ENCODE results near the gene ABCG8.
"Not testable (repeated sequence)": the region's sequence is repeated elsewhere in the genome, so short reads cannot be mapped to it uniquely, and the experiment has no call there.

ABCG8 gene

DNA sequence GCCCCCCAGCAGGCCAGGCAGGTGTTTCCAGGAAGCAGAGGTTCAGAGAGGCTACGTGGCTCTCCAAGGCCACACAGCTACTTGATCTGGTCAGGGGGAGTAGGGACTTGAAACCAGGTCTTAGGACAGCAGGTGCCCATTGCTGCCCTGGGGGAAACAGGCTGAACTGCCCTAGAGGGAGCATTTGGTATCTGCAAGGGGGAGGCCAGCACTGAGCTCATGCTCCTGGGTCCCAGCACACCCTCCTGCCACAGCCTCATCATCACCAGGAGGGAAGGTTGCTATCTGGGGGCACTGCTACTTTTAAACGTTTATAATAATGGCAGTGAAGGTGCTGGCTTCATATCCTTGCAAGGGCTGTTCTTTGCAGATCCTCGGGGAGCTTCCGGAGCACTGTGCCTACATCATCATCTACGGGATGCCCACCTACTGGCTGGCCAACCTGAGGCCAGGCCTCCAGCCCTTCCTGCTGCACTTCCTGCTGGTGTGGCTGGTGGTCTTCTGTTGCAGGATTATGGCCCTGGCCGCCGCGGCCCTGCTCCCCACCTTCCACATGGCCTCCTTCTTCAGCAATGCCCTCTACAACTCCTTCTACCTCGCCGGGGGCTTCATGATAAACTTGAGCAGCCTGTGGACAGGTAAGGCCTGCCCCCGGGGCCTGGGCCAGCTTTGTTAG, 36.1 kb downstream of the ABCG8 start:
- no peak for DNase-seq (ENCODE audit: low spot score)

DNA sequence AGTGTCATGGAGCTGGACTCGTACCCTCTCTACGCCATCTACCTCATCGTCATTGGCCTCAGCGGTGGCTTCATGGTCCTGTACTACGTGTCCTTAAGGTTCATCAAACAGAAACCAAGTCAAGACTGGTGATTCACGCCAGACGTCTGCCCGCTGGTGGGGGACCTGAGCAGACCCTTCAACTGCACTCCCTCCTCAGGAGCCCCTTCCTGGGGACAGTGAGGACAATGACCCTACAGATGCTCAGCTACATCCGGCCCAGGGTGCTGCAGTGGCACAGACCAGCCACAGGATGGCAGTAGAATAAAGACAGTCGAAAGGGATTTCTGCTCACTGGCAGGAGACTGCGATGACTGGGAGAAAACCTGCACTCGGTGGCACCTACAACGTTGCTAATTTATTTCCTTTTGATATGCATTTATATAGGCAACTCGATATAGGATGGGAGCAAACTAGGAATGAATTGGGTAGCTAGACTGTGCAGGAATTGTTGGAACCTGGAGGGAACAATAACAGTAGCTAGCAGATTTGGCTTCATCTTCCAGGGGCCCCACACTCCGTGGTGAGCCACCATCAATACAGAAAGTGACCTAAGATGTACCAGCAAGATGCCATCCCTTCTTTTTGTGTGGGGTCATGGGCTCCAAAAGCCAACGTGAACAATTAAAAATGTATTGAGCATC, 39.2 kb downstream of the ABCG8 start:
- DNase-seq (ENCODE audit: low spot score), result peak; percentile 80

GRCh38 chr2:43879261-43879660, 40.5 kb downstream of the ABCG8 start:
- DNase-seq (ENCODE audit: low spot score), result no peak

DNA sequence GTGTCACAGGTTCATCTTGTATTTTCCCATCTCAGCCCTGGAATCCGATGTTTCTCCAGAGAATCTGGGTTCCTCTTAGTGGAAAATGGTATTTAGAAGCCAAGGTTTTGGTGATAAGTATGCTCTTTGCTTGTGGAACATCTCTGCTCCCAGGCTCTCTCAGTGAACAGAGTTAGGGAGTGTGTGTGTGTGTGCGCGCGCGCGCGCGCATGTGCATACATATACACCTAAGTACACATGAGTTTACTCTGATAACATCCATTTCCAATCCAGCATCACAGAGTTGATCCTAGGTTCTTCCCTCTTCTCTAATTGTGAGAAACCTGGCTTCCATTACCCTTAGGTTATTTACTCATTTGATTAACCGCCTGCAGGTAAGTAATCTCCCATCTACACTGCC, 41.7 kb downstream of the ABCG8 start:
- DNase-seq (ENCODE audit: low spot score), result no peak

DNA sequence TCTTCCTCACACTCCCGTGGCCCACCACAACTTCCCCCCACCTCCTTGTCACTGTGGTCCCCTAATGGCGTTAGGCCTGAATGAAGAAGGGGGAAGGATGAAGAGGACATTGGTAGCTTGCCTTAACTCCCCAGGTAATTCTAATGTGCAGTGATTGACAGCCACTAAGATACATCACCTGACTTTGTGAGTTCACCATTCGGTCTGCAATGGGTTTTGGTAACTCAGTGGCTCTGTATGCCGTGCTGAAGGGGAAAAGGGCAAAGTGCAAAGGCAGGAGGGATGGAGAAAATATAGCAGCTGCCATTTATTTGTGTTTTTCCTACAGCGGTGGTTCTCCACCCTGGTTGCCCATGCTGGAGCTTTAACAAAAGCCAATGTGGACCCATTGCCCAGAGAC, 42.2 kb downstream of the ABCG8 start:
- no peak for DNase-seq (ENCODE audit: low spot score)

- no peak for DNase-seq (ENCODE audit: low spot score)
These were observed 43.5 kb downstream of the ABCG8 start for GRCh38 chr2:43882312-43882711.

DNA sequence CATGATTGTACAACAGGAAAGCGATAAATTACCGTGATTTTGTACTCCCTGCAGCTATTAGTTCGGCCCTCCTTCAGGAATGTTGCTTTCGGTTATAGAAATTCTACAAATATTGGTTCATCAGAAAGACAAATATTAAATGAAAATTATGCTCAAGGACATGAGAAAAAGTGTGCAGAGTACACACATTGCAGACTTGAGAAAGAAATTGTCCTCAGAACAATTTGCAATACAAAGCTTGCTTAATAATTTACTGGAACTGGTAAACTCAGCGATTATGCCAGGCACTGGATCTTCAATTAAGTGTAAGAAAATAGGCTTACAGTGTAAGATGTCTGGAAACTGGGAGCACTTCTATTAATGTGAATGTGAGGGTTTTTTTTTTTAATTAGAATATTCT, 45.9 kb downstream of the ABCG8 start:
- DNase-seq (ENCODE audit: low spot score), result no peak

- DNase-seq (ENCODE audit: low spot score), result no peak
These were observed 46.4 kb downstream of the ABCG8 start for GRCh38 chr2:43885132-43885632.

DNA sequence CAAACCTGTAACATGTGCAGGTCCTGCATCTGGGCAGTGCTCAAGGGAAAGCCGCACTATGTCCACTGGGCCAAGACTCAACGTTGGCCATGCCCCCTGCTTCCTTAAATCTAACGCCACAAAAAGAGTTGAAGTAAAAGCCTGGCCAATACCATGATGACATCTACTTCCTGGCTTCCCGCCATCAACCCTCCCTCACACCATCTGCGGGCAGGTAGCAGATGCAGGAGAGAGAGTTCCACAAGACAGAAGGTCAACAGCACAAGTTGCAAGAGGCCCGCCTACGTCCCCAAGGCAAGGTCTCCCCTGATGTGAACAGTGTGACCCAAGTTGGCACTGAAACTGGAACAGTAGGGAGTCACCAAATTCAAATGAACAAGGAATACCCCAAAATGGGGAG, 48.4 kb downstream of the ABCG8 start:
- DNase-seq (ENCODE audit: low spot score), result no peak

DNA sequence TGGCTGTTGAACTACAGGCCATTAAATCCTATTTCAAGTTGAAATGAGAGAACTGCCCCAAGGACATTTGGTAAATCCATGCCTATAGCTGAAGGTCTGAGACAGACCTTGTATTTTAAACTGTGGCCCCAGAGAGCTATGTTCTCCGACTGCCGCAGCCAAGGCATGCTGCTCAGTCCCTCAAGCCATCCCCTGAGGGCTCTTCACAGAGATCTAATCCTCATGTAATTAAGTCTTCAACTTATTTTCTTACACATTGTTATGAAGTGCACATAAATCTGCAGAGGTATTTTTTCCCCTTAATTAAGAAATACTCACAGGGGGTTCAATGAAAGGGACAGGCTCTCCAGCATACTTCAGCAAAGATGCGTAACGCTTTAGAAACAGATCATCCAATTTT, 50.6 kb downstream of the ABCG8 start:
- DNase-seq (ENCODE audit: low spot score), result no peak

DNA sequence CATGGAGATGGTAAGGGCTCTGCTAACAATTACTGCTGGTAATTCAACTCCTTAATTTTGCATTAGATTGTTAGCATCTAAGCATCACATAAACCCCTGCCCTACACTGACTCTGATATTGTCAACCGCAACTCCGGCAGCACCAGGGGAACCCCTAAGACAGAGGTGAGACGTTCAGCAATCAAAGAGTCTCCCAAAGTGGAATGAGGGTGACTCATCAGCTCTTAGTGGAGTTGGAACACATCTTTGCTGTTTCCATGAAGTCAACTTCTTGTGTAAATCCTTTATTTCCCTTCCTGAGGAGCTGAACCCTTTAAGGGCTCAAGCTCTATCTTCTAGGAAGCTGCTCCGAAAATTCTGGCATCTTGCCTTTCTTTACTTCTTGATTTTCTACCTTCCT, 52.1 kb downstream of the ABCG8 start:
- DNase-seq (ENCODE audit: low spot score), result no peak

- no peak for DNase-seq (ENCODE audit: low spot score)
These were observed 56.0 kb downstream of the ABCG8 start for GRCh38 chr2:43894743-43895142.

DNA sequence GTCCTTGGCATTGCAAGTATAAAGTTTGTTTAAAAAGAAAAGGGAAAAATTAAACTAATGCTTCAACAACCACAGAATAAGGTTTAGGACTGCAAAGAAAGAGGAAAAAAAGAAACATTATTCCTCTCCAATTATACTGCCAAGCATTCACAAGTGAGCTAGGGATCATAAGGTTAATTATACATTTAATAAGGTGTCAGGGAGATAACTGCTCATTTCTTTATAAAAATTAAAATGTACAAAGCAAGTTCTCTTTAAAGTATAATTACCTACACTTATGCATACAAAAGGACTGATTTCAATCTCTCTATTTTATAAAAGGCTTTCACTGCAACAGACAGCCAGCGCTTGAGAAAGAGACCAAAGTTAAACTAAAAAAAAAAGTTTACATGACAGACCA, 58.1 kb downstream of the ABCG8 start:
- no peak for DNase-seq (ENCODE audit: low spot score)

- no peak for DNase-seq (ENCODE audit: low spot score)
These were observed 58.7 kb downstream of the ABCG8 start for GRCh38 chr2:43897492-43897891.

- DNase-seq (ENCODE audit: low spot score), result no peak
These were observed 59.5 kb downstream of the ABCG8 start for GRCh38 chr2:43898134-43898837.

- no peak for DNase-seq (ENCODE audit: low spot score)
These were observed 60.1 kb downstream of the ABCG8 start for GRCh38 chr2:43898838-43899346.

GRCh38 chr2:43899589-43899988, 60.8 kb downstream of the ABCG8 start:
- no peak for DNase-seq (ENCODE audit: low spot score)

DNA sequence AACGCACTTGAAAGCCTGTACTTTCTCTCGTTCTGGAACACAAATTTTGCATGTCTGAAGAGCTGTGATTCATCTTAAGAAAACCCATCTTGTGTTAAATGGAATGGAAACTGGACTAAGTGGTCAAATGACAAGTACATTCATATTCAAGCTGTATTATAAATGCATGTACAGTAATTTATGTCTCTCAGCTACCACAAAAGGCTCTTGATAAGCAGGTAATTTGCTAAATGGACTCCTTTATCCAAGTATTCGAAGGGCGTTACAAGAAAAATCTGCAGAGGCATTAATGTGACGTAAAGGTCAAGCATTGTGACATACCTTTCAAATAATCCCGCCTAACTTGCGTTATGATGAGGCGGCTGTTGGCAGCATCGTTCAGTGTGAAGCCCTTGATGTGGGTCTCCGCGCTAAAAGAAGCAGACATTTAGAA, 66.6 kb downstream of the ABCG8 start:
- DNase-seq (ENCODE audit: low spot score), result no peak

DNA sequence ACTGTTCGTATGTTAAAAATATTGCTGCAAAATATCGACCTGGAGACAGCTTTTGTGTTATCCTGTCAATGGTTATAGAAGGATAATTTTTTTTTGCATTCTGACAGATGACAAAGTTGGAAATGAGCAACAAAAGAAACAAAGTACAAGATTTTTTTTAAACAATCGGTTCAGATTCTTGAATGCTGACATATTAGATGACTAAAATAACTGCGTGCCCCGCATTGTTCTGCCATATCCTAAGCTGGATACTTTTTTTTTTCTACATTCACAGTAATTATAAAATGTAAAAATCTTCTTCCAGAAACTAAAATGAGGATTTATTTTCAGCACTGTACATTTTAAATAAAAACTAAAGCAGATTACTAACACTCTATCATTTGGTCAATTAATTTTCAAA, 67.1 kb downstream of the ABCG8 start:
- no peak for DNase-seq (ENCODE audit: low spot score)

DNA sequence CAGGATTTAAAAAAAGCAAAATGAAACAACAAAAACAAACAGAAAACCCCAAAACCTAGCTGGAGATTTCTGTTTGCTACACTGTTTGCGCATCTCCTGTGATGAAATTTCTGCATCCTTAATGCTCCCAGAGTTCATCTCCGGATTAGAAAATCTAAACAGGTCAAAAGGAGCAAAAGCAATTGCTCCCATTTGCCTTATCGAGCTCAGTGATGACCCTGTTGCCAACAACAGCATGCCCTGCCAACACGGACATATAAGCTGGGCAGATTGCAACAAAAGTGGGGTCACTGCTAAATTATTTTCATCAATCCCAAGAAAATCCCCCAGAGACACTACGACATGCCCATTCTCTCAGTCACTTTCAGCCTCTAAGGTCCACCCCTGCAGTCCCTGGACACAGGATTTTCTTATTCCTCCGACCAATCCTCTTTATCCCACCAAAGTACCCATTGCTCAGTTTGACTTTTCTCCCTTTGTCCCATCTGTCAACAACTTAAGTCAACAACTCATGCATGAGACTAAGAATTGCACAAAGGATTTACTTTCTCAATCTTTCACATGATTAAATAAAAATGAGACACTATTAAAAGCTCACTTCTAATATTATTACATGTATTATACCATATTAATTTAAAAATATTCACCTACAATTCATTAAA, 67.8 kb downstream of the ABCG8 start:
- no peak for DNase-seq (ENCODE audit: low spot score)

- not testable (repeated sequence) for DNase-seq (ENCODE audit: low spot score)
These were observed 72.5 kb downstream of the ABCG8 start for GRCh38 chr2:43911136-43911790.

- DNase-seq (ENCODE audit: low spot score), result no peak
These were observed 85.7 kb downstream of the ABCG8 start for GRCh38 chr2:43924463-43924862.
